OCI-LY3 (cell line): ENCODE results near the gene NXN.

Experiments used
- H2AFZ ChIP-seq: fragments of 200-600, 300-600 bp; shearing (Covaris generic); 2 replicates; pipeline ENCODE4 v1.6.0; 2014; ENCODE audit warnings: antibody characterized with exemption, low read depth, low read length
- H3K27ac ChIP-seq: fragments of 200-600, 300-600 bp; sonication (generic); 2 replicates; pipeline ENCODE4 v1.5.1; 2014; ENCODE audit warnings: mild to moderate bottlenecking, low read length, moderate library complexity, mixed read lengths
- H3K27me3 ChIP-seq: fragments of 200-600, 300-600 bp; sonication (generic); 2 replicates; pipeline ENCODE4 v1.6.1; 2014; ENCODE audit warnings: low read depth, low read length, mixed read lengths
- H3K36me3 ChIP-seq: fragments of 200-600, 300-600 bp; sonication (generic); replicated peaks from 2 replicates; pipeline ENCODE3; 2014; ENCODE audit warnings: low read depth, low read length, mixed read lengths
- H3K4me1 ChIP-seq: fragments of 300-600, 200-600 bp; sonication (generic); 2 replicates; pipeline ENCODE4 v1.6.1; 2014; ENCODE audit warnings: low read length, mixed read lengths
- H3K4me2 ChIP-seq: fragments of 200-600, 300-600 bp; sonication (generic); 2 replicates; pipeline ENCODE4 v1.6.1; 2014; ENCODE audit warnings: low read length, mixed read lengths
- H3K4me3 ChIP-seq: fragments of 300-600, 200-600 bp; sonication (generic); 2 replicates; pipeline ENCODE4 v1.5.1; 2014; ENCODE audit warnings: antibody characterized with exemption, mild to moderate bottlenecking, low read length, moderate library complexity
- H3K79me2 ChIP-seq: fragments of 300-600, 200-600 bp; shearing (Covaris generic); 2 replicates; pipeline ENCODE4 v1.6.1; 2014; ENCODE audit warnings: mild to moderate bottlenecking, low read length, mixed read lengths
- H3K9ac ChIP-seq: fragments of 300-600, 200-600 bp; shearing (Covaris generic); 2 replicates; pipeline ENCODE4 v1.6.0; 2014; ENCODE audit warnings: mild to moderate bottlenecking, low read length, moderate library complexity
- H3K9me3 ChIP-seq: fragments of 200-600, 300-600 bp; shearing (Covaris generic); 2 replicates; pipeline ENCODE4 v1.6.1; 2014; ENCODE audit warnings: low read length, mixed read lengths; ENCODE audit not compliant: insufficient read depth
- H4K20me1 ChIP-seq: fragments of 200-600, 300-600 bp; sonication (generic); 2 replicates; pipeline ENCODE4 v1.6.1; 2016; ENCODE audit warnings: low read length, mixed read lengths; ENCODE audit not compliant: insufficient read depth
- EZH2phosphoT487 ChIP-seq: fragments of 200-600 bp; shearing (Covaris generic); IDR thresholded peaks from 2 replicates; pipeline ENCODE4 v1.6.1; 2018; ENCODE audit warnings: antibody characterized with exemption, mixed run types, low read depth
- TF ChIP-seq, protein P1 (sequence below): fragments of 200-600, 300-600 bp; sonication (generic); IDR thresholded peaks from 2 replicates; pipeline ENCODE4 v1.5.1; 2014; ENCODE audit warnings: antibody characterized with exemption, low read length, low read depth

NXN gene

DNA sequence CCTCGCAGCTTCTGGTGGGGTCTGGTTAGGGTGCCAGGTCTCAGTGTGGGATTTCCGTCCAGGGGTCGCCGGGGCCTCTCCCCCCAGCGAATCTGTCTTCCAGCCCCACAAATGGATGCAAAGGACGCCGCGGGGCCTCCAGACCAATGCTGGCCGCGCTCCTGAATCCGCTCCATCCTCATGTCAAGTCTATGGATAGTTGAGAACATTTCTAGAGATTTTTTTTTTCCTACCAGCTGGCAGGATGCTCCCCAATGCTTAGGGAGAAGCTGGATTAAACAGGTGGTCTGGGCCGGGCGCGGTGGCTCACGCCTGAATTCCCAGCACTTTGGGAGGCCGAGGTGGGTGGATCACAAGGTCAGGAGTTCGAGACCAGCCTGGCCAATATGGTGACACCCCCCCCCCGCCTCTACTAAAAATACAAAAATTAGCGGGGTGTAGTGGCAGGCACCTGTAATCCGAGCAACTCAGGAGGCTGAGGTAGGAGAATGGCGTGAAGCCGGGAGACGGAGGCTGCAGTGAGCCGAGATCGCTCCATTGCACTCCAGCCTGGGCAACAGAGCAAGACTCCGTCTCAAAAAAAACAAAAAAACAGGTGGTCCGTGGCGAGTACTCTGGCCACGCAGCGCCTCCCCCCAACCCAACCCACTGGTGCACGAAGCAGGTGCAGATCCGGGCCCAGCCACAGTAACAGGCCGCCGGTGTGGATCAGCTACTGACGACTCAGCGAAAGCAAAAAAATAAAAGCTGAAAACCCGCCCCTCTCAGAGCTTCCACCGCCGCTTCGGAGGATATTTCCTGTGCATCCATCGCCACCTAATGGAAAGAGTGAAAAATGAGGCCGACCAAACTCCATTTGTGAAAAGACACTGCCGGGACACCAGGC, 1.1 kb upstream of the NXN start:
- Histone ChIP-seq H2AFZ (0 out of 2 replicates have a peak overlapping the region, but pooled peaks have one; percentile 9), H3K27ac (no peak overlapping the region)

DNA sequence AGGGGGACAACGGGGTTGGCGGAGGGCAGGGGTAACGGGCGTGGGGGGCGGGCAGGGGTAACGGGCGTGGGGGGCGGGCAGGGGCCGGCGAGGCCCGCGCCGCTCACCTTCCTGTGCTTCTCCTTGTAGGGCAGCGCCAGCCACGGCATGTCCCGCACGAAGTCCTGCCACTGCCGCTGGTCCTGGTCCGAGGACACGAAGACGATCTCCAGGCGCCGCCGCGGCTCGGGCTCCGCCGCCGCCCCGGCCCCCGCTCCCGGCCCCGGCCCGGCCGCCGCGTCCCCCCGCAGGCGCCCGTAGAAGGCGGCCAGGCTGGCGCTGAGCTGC, 401 bp downstream of the NXN start:
- Histone ChIP-seq H3K79me2 (no peaks in the 10 kb centered on the region), H3K27ac (no peak overlapping the region), H3K9me3 (no peaks in the 10 kb centered on the region), H2AFZ (no peak overlapping the region), H3K4me3 (peak overlapping the region; percentile 76), H3K4me1 (peaks cover 6% of the 10 kb centered on the region), H3K9ac (no peak overlapping the region), H4K20me1 (no peaks in the 10 kb centered on the region), H3K36me3 (no peaks in the 10 kb centered on the region), H3K4me2 (peak overlapping the region; percentile 69), H3K27me3 (peaks cover 11% of the 10 kb centered on the region; the same call in 1 of the 2 replicates)
- TF ChIP-seq, protein P1, sequence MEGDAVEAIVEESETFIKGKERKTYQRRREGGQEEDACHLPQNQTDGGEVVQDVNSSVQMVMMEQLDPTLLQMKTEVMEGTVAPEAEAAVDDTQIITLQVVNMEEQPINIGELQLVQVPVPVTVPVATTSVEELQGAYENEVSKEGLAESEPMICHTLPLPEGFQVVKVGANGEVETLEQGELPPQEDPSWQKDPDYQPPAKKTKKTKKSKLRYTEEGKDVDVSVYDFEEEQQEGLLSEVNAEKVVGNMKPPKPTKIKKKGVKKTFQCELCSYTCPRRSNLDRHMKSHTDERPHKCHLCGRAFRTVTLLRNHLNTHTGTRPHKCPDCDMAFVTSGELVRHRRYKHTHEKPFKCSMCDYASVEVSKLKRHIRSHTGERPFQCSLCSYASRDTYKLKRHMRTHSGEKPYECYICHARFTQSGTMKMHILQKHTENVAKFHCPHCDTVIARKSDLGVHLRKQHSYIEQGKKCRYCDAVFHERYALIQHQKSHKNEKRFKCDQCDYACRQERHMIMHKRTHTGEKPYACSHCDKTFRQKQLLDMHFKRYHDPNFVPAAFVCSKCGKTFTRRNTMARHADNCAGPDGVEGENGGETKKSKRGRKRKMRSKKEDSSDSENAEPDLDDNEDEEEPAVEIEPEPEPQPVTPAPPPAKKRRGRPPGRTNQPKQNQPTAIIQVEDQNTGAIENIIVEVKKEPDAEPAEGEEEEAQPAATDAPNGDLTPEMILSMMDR, result no peak

More for the DNA sequence above, 1.1 kb upstream of the NXN start:
- H3K4me3 ChIP-seq, result peak overlapping the region; percentile 84
- TF ChIP-seq, protein P1, result peak; percentile 58
- no peak for TF ChIP-seq EZH2phosphoT487
- H3K9ac ChIP-seq, result no peak overlapping the region
- no peaks in the 10 kb centered on the region for H3K79me2 ChIP-seq
- no peaks in the 10 kb centered on the region for H3K9me3 ChIP-seq
- peak overlapping the region; percentile 69 for H3K4me2 ChIP-seq
- H3K4me1 ChIP-seq, result peaks cover 6% of the 10 kb centered on the region
- H3K36me3 ChIP-seq, result no peaks in the 10 kb centered on the region
- no peaks in the 10 kb centered on the region for H4K20me1 ChIP-seq
- peaks cover 11% of the 10 kb centered on the region; the same call in 1 of the 2 replicates for H3K27me3 ChIP-seq

DNA sequence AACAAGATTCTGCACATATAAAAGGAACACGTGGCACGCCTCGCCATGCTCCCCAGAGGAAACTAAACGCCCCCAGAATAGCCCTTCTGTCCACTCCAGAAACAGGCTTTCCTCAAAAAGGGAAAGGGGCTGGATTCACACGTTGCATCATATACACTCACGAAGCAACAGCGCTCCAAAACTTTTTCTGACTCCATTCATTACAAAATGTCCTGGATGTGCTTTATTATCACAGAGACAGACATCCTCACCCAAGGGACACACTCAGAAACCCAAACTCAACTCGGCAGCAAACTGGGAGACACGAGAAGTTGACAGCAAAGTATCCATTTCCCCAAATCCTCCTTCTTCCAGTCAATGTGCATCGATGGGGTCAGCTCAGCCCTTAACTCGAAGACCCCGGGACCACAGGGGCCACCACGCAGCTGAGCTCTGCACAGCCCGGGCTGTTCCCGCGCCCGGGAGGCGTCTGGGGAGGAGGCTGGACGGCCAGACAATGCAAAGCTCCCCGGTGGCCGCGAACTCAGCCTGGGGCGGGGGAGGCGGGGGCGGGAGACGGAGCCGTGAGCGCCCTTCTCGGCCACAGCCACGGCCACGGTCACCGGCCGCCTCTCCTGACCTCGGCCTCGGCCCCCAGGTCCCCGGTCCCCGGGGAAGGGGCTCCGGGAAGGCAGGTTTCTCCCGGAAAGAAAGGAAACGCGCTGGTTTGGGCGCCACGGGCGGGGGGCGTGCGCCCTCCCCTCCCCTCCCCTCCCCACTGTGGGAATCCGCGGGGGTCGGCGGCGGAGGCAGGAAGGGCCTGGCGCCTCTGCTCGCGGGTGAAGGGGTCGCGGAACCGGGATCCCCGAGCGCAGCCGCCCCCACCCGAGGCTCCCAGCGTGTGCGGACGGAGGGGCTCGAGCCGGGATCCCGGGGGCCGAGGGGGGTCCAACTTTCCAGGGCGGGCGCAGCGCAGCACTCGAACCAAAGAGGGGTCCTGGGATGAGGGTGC, 1.2 kb downstream of the NXN start:
- Histone ChIP-seq H3K4me1 (peaks cover 6% of the 10 kb centered on the region), H3K27ac (no peak overlapping the region), H3K79me2 (no peaks in the 10 kb centered on the region), H3K27me3 (peaks cover 11% of the 10 kb centered on the region; the same call in 1 of the 2 replicates), H2AFZ (no peak overlapping the region), H3K4me3 (no peak overlapping the region), H3K4me2 (no peak overlapping the region), H3K9ac (no peak overlapping the region), H3K9me3 (no peaks in the 10 kb centered on the region), H4K20me1 (no peaks in the 10 kb centered on the region), H3K36me3 (no peaks in the 10 kb centered on the region)
- TF ChIP-seq EZH2phosphoT487, result no peak
- TF ChIP-seq, protein P1, result no peak

DNA sequence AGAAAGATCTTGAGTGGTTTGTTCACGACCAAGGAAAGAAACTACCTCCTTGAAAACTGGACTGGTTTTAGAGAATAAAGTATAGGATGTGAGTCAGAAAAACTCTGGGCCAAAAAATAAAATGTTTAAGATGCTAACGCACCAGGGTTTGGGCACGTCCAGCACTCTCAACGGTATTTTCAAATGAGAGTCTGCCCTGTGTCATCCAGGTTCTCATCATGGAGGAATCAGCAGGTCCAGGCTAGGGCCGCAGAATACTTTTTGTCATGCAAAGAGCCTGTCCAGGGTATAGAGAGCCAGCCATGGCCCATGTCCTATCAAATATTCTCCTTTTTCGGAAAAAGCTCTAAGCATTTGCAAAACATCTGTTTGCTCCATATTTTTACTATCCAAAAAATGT, 2.4 kb downstream of the NXN start:
- TF ChIP-seq EZH2phosphoT487, result no peak
- TF ChIP-seq, protein P1, result no peak
- H3K4me2 ChIP-seq, result no peak overlapping the region
- no peak overlapping the region for H3K27ac ChIP-seq
- no peaks in the 10 kb centered on the region for H3K9me3 ChIP-seq
- H3K4me1 ChIP-seq, result peaks cover 6% of the 10 kb centered on the region
- H3K27me3 ChIP-seq, result peaks cover 11% of the 10 kb centered on the region; the same call in 1 of the 2 replicates
- H3K4me3 ChIP-seq, result no peak overlapping the region
- no peak overlapping the region for H2AFZ ChIP-seq
- H4K20me1 ChIP-seq, result no peaks in the 10 kb centered on the region
- H3K36me3 ChIP-seq, result no peaks in the 10 kb centered on the region
- H3K9ac ChIP-seq, result no peak overlapping the region
- no peaks in the 10 kb centered on the region for H3K79me2 ChIP-seq
